GM10266 (cell line): ENCODE results near the gene KLRC4.
"Not testable (repeated sequence)": the region's sequence is repeated elsewhere in the genome, so short reads cannot be mapped to it uniquely, and the experiment has no call there.

ENCODE experiments used
- DNase-seq: peaks from one replicate; pipeline ENCODE4 v3.0.0; 2012; ENCODE audit errors: extremely low spot score
- TF ChIP-seq, protein P1 (sequence below): IDR thresholded peaks from 2 replicates; pipeline ENCODE4 v1.5.1; 2012; ENCODE audit warnings: mild to moderate bottlenecking, low read depth; ENCODE audit not compliant: control insufficient read depth, insufficient read depth; ENCODE audit errors: missing control alignments

The KLRC4 gene

DNA sequence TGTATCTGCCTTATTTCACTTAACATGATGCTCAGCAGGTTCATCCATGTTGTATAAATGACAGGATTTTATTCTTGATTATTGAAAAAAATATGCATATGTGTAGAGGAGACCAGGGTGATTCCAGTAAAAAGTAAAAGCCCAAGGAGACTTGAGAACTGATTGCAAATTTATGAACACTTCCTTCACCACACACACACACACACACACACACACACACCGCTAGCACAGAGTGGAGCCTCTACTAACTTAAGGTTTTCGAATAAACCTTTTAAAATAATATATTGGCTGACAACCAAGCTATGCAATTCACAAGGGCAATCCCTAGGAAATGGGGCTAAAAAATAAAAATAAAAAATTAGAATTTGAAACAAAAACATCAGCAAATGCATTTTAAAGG lies 11.4 kb downstream of the KLRC4 start:
- no peak for DNase-seq
- TF ChIP-seq, protein P1, sequence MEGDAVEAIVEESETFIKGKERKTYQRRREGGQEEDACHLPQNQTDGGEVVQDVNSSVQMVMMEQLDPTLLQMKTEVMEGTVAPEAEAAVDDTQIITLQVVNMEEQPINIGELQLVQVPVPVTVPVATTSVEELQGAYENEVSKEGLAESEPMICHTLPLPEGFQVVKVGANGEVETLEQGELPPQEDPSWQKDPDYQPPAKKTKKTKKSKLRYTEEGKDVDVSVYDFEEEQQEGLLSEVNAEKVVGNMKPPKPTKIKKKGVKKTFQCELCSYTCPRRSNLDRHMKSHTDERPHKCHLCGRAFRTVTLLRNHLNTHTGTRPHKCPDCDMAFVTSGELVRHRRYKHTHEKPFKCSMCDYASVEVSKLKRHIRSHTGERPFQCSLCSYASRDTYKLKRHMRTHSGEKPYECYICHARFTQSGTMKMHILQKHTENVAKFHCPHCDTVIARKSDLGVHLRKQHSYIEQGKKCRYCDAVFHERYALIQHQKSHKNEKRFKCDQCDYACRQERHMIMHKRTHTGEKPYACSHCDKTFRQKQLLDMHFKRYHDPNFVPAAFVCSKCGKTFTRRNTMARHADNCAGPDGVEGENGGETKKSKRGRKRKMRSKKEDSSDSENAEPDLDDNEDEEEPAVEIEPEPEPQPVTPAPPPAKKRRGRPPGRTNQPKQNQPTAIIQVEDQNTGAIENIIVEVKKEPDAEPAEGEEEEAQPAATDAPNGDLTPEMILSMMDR, result no peak

DNA sequence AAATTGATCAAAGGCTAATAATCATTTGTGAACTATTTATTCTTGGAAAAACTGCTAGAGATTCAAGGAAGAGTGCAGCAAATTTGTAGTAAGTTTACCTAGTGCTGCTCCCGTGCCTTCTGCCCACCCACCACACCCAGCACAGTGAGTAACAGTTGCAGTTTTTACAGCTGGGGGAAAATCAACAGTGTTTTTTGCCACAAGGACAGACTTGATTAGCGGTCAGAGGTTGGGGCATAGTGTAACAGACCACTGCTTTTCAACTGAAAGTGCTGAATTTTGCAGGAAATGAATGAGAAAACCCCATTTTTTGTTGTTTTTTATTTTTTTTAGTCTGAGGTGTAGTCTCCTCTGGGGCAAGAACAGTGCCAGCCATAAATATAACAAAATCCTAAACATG lies 12.3 kb downstream of the KLRC4 start:
- no peak for DNase-seq
- TF ChIP-seq, protein P1, result no peak

DNA sequence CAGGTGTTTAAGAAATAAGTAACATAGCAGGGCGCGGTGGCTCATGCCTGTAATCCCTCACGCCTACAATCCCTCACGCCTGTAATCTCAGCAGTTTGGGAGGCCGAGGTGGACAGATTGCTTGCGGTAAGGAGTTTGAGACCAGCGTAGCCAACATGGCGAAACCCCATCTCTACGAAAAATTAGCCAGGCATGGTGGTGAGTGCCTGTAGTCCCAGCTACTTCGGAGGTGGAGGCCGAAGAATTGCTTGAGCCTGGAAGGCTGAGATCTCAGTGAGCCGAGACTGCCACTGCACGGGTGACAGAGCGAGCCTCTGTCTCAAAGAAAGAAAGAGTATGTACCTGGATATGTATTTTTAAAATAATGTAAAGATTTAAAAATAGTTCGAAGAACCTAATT lies 13.4 kb downstream of the KLRC4 start:
- not testable (repeated sequence) for DNase-seq

DNA sequence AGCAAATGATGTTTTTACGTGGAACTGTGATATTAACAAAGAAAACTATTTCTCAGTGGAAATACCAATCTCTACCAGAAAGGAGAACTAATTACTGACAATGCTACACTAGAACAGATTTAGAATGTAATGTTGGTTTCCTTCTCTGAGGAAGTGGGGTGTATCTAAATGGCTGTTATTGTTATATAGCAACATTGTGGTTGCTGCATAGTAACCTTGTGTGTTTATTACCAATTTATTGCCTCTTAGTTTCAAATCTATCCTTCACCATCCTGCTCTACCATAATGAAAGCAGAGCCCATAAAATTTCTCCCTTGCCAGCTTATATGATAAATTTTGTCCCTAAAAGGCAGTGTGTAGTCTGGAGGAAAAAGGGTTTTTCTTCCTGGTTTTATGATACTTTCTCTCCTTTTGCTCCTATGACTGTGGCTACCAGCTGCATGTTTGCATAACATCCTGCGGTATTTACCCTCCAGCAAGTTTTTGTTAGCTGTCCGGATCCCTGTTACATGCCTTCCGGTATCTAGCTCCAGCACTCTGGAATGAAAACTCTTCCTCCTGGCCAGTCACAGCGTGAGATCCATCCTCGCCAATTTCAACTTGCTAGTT lies 14.1 kb downstream of the KLRC4 start:
- TF ChIP-seq, protein P1, result no peak
- DNase-seq, result peak; percentile 24

DNA sequence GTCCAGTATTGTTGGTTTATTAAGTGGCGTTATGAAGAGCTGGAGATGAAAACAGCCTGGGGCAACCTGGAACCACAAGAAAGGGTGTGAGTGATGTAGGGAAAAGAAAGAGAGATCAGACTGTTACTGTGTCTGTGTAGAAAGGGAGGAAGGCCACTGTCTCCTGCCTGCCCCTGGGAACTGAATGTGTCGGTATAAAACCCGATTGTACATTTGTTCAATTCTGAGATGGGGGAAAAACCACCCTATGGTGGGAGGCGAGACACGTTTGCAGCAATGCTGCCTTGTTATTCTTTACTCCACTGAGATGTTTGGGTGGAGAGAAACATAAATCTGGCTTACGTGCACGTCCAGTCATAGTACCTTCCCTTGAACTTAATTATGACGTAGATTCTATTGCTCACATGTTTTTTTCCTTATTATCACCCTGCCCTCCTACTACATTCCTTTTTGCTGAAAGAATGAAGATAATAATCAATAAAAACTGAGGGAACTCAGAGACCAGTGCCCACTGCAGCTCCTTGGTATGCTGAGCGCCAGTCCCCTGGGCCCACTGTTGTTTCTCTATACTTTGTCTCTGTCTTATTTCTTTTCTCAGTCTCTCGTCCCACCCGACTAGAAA lies 14.9 kb downstream of the KLRC4 start:
- DNase-seq, result not testable (repeated sequence)

DNA sequence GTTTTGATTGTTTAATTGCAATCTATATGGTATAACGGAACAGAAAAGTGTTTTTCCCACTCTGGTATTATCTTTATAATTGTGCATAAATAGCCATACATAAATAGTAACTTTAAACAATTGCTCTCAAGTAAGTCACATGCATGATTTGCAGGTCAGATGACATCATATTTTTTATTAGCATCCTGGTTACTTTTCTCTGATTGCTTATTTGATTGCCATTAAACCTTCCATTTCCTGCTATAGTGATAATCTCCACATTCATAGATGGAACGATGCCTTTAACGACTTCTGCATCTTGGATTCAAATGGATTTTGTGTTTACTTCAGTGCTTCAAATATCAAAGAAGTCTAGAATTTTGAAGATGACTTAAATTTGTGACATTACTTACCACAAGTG lies 16.3 kb downstream of the KLRC4 start:
- TF ChIP-seq, protein P1, result no peak
- DNase-seq, result no peak

DNA sequence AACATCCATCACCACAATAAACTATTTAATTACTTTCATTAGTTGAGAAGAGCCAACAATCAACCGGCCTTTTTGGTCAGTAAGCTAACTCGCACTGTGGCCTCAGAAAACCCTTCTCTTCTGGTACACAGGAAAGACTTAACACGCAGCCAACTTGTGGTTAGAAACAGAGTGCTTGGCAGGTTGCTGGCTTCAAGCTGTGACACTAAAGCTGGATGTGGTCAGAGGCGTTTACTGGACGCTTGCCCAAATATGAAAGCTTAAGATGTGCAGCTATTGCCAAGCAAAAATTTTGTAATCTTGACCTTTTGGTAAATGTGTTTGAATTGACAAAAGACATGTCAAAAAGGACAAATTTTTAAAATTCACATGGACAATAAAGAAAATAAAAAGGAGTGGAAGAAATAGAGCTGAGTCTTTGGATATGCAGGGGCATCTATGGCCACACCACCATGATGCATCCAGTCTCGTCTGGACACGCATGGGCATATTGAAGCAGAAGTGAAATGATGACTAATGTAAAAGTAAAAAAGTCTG lies 17.1 kb downstream of the KLRC4 start:
- peak; percentile 18 for DNase-seq

DNA sequence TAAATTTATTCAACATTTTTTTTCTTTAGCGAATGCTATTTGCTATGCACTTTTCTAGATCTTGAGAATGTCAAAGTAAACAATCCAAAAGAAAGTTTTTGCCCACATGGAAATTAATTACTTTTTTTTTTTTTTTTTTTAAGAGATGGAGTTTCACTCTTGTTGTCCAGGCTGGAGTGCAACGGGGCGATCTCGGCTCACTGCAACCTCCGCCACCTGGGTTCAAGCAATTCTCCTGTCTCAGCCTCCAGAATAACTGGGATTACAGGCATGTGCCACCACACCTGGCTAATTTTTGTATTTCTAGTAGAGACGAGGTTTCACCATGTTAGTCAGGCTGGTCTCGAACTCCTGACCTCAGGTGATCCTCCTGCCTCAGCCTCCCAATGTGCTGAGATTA lies 18.6 kb downstream of the KLRC4 start:
- not testable (repeated sequence) for DNase-seq

More for the DNA sequence above, 17.1 kb downstream of the KLRC4 start:
- TF ChIP-seq, protein P1, result no peak

DNA sequence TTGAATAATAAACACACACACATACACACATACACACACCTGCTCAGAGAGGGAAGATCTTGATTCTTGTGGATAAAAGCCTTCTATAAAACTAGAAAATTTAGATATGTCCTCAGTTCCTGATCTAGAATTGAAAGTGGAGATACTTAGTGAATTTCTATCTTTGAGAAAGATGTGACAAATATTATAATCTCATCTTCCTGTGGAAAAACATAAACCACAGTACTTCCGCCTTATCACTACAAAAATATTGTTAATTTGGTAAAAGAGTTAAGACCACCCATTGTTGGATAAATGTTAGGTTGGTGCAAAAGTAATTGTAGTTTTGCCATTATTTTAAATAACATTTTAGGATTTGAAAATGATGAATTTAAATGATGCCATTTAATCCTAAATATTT lies 19.7 kb downstream of the KLRC4 start, which contains the start of gene KLRK1:
Gene KLRK1, minus strand, starts transcription at position 138 of the 400 bp plus-strand sequence. CDS start 1,231 bp downstream, outside the sequence.
- TF ChIP-seq, protein P1, result no peak
- DNase-seq, result no peak
